Loucy (cell line): Measurements from ENCODE around the gene HEXD.

ENCODE experiments used
- H2AFZ ChIP-seq: fragments of 200-600 bp; sonication (generic); 2 replicates; pipeline ENCODE4 v1.6.0; 2016; ENCODE audit warnings: antibody characterized with exemption, mild to moderate bottlenecking, low read length, moderate library complexity
- H3F3A ChIP-seq: fragments of 200-600 bp; 2 replicates; pipeline ENCODE4 v1.6.0; 2016; ENCODE audit warnings: antibody characterized with exemption, low read depth, mild to moderate bottlenecking
- H3K27me3 ChIP-seq: fragments of 200-600 bp; sonication (generic); 2 replicates; pipeline ENCODE4 v1.6.1; 2014; ENCODE audit warnings: low read length, mild to moderate bottlenecking; ENCODE audit not compliant: insufficient read depth, poor library complexity, severe bottlenecking
- H3K36me3 ChIP-seq: fragments of 200-600 bp; sonication (generic); 2 replicates; pipeline ENCODE4 v1.6.1; 2016; ENCODE audit warnings: low read length; ENCODE audit not compliant: insufficient read depth
- H3K4me1 ChIP-seq: fragments of 200-600 bp; sonication (generic); 2 replicates; pipeline ENCODE4 v1.5.1; 2014; ENCODE audit warnings: low read length, mild to moderate bottlenecking; ENCODE audit not compliant: insufficient read depth, poor library complexity, severe bottlenecking
- H3K4me2 ChIP-seq: fragments of 200-600 bp; sonication (generic); 2 replicates; pipeline ENCODE4 v1.6.0; 2014; ENCODE audit warnings: antibody characterized with exemption, low read length, low read depth, mild to moderate bottlenecking; ENCODE audit not compliant: poor library complexity, severe bottlenecking
- H3K4me3 ChIP-seq: fragments of 200-600 bp; sonication (generic); 2 replicates; pipeline ENCODE4 v1.5.1; 2014; ENCODE audit warnings: low read length, mild to moderate bottlenecking, mixed read lengths; ENCODE audit not compliant: poor library complexity, severe bottlenecking
- H3K79me2 ChIP-seq: fragments of 200-600 bp; sonication (generic); 2 replicates; pipeline ENCODE4 v1.6.1; 2014; ENCODE audit warnings: low read length; ENCODE audit not compliant: insufficient read depth
- H3K9ac ChIP-seq: fragments of 200-600 bp; sonication (generic); 2 replicates; pipeline ENCODE4 v1.6.0; 2014; ENCODE audit warnings: mild to moderate bottlenecking, low read depth, low read length, moderate library complexity; ENCODE audit not compliant: poor library complexity, severe bottlenecking
- H3K9me2 ChIP-seq: fragments of 200-600 bp; sonication (generic); replicated peaks from 2 replicates; pipeline ENCODE4 v1.6.1; 2016; ENCODE audit warnings: low read depth, low read length, mixed read lengths
- H3K9me3 ChIP-seq: fragments of 200-600 bp; sonication (generic); 2 replicates; pipeline ENCODE4 v1.6.1; 2014; ENCODE audit warnings: mild to moderate bottlenecking, antibody characterized with exemption, low read length, low read depth; ENCODE audit not compliant: insufficient read depth
- H4K20me1 ChIP-seq: fragments of 200-600 bp; sonication (generic); 2 replicates; pipeline ENCODE4 v1.6.0; 2014; ENCODE audit warnings: antibody characterized with exemption, low read length, mild to moderate bottlenecking; ENCODE audit not compliant: insufficient read depth, poor library complexity, severe bottlenecking
- CTCF ChIP-seq: fragments of 200-600 bp; sonication (generic); conservative IDR thresholded peaks from 2 replicates; pipeline ENCODE4 v1.5.1; 2014; ENCODE audit warnings: mild to moderate bottlenecking, antibody characterized with exemption, low read length
- EZH2phosphoT487 ChIP-seq: fragments of 200-600 bp; IDR thresholded peaks from 2 replicates; pipeline ENCODE4 v1.6.1; 2018; ENCODE audit warnings: antibody characterized with exemption, mild to moderate bottlenecking, moderate library complexity, borderline replicate concordance

Gene HEXD

GRCh38 chr17:82483836-82484235, 65.7 kb downstream of the HEXD start:
- Histone ChIP-seq H3F3A (no peaks in the 10 kb centered on the region), H3K36me3 (peaks cover 96% of the 10 kb centered on the region), H4K20me1 (no peaks in the 10 kb centered on the region)

GRCh38 chr17:82486231-82487094, 68.3 kb downstream of the HEXD start:
- H3K9me2 ChIP-seq, result no peaks in the 10 kb centered on the region
- no peak overlapping the region for H3K4me2 ChIP-seq
- no peaks in the 10 kb centered on the region for H3K9me3 ChIP-seq
- no peaks in the 10 kb centered on the region for H4K20me1 ChIP-seq
- H2AFZ ChIP-seq, result no peak overlapping the region
- H3K9ac ChIP-seq, result no peak overlapping the region
- peaks cover 77% of the 10 kb centered on the region for H3K36me3 ChIP-seq
- no peaks in the 10 kb centered on the region for H3F3A ChIP-seq
- no peaks in the 10 kb centered on the region for H3K4me1 ChIP-seq
- TF ChIP-seq EZH2phosphoT487, result no peak
- TF ChIP-seq CTCF, result no peak
- H3K4me3 ChIP-seq, result no peak overlapping the region
- H3K27me3 ChIP-seq, result no peaks in the 10 kb centered on the region
- H3K79me2 ChIP-seq, result no peaks in the 10 kb centered on the region

More at GRCh38 chr17:82483836-82484235, 65.7 kb downstream of the HEXD start:
- Histone ChIP-seq H3K4me2 (no peak overlapping the region), H3K27me3 (no peaks in the 10 kb centered on the region), H3K9ac (no peak overlapping the region), H3K9me2 (no peaks in the 10 kb centered on the region), H3K9me3 (no peaks in the 10 kb centered on the region), H3K79me2 (no peaks in the 10 kb centered on the region), H2AFZ (no peak overlapping the region), H3K4me3 (no peak overlapping the region), H3K4me1 (peaks cover 7% of the 10 kb centered on the region)
- TF ChIP-seq EZH2phosphoT487, result no peak
- TF ChIP-seq CTCF, result no peak

GRCh38 chr17:82487910-82488309, 69.8 kb downstream of the HEXD start:
- TF ChIP-seq EZH2phosphoT487, result no peak
- no peak for TF ChIP-seq CTCF
- H3K4me3 ChIP-seq, result no peak overlapping the region
- no peak overlapping the region for H2AFZ ChIP-seq
- H3K4me1 ChIP-seq, result no peaks in the 10 kb centered on the region
- no peaks in the 10 kb centered on the region for H4K20me1 ChIP-seq
- H3K36me3 ChIP-seq, result peaks cover 63% of the 10 kb centered on the region
- no peaks in the 10 kb centered on the region for H3K79me2 ChIP-seq
- no peaks in the 10 kb centered on the region for H3K9me3 ChIP-seq
- no peak overlapping the region for H3K4me2 ChIP-seq
- H3K9me2 ChIP-seq, result no peaks in the 10 kb centered on the region
- H3F3A ChIP-seq, result no peaks in the 10 kb centered on the region
- no peaks in the 10 kb centered on the region for H3K27me3 ChIP-seq
- no peak overlapping the region for H3K9ac ChIP-seq
